ENCODE data around the gene LRMDA. TPM values are rescaled to one million over a fixed set of nuclear protein-coding genes. Genes with fewer than 3 reads are reported as not detected.

Gene LRMDA
- total RNA-seq, 2 experiments from 2014 or later: not detected

DNA sequence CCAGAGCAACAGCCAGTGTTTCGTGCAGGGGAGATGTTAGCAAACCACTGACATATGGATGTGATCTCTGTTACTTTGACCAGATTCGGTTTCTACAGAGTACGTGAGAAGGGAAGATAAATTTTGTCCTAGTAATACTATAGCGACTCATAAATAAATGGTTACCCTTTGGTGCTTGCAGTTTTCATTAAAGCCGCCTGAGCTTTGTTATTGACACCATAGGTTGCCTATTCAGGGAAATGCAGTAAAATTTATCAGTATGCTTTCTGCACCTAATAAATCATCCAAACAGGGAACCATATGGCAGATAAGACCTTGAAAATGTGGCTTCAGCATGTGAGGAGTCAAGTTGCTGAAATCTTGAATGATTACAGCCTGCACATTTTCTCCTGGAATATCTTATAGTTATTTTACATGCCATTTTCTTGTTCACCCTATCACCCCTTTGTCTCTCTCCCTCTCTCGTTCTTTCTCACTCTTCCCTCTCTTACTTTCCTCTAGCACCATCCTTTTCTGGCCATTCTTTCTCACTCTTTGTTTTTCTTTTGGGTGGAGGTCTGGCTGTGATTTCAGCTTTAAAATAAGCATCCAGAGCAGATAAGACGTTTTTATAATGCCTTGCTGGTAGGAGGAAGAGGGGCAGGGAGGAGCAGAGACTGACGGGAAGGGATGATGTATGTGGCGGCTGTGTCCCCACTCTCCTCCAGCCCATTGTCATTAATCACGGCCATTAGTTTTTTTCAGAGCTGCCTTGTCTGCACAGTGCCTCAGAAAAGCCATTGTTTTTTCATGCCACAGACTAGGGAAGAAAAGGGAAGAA lies 182.5 kb downstream of the LRMDA start:
- Histone ChIP-seq H3K36me3 (ENCODE audit: insufficient read depth, low read length) (no peaks in the 10 kb centered on the region), H3K9me3 (ENCODE audit: control insufficient read depth in 1 of 2, insufficient read depth in 1 of 2, low read length in 2 of 2) (no peaks in the 10 kb centered on the region), H3K4me1 (ENCODE audit: insufficient read depth, low read length) (no peaks in the 10 kb centered on the region), H3K27ac (ENCODE audit: low read depth in 1 of 2, low read length in 2 of 2) (no peak overlapping the region), H3K27me3 (ENCODE audit: control insufficient read depth in 1 of 2, insufficient read depth in 2 of 2, low read length in 2 of 2) (peaks cover 4 to 5% of the 10 kb centered on the region in 2 experiments), H3K4me3 (ENCODE audit: low read length) (no peak overlapping the region)
- Mint-ChIP-seq H3K9me3 (no peaks in the 10 kb centered on the region), H3K36me3 (ENCODE audit: low read depth) (no peaks in the 10 kb centered on the region), H3K4me1 (ENCODE audit: low read depth) (no peaks in the 10 kb centered on the region), H3K27ac (no peak overlapping the region), H3K4me3 (no peak overlapping the region), H3K27me3 (peaks cover 36% of the 10 kb centered on the region)
- CTCF ChIA-PET: no interaction called here
- no peak for ATAC-seq (ENCODE audit: poor library complexity)
- POLR2A ChIA-PET: no interaction called here
- no peak for DNase-seq
- intact Hi-C loops (cut with DNase I, micrococcal nuclease): no loop called here
- TF ChIP-seq CTCF (IDR thresholded peaks at IDR 0.05): no peak

DNA sequence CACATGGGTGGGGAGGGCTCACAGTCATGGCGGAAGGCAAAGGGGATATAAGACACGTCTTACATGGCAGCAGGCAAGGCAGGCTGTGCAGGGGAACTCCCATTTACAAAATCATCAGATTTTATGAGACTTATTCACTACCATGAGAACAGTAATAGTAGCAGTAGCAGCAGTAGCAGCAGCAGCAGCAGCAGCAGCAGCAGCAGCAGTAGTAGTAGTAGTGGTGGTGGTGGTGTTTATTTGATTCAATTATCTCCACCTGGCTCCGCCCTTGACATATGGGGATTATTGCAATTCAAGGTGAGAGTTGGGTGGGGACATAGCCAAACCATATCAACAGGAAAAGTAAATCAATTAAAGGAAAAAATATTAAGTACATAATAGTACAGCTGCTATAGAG lies 184.7 kb downstream of the LRMDA start:
- peaks cover 4 to 5% of the 10 kb centered on the region in 2 experiments for H3K27me3 ChIP-seq (ENCODE audit: control insufficient read depth in 1 of 2, insufficient read depth in 2 of 2, low read length in 2 of 2)
- H3K4me1 Mint-ChIP-seq (ENCODE audit: low read depth): no peaks in the 10 kb centered on the region
- CTCF ChIA-PET: no interaction called here
- TF ChIP-seq CTCF (IDR thresholded peaks at IDR 0.05): no peak
- no peak overlapping the region for H3K27ac ChIP-seq (ENCODE audit: low read depth in 1 of 2, low read length in 2 of 2)
- ATAC-seq (ENCODE audit: poor library complexity) (no peak), DNase-seq (no peak)
- H3K4me1 ChIP-seq (ENCODE audit: insufficient read depth, low read length): no peaks in the 10 kb centered on the region
- H3K36me3 Mint-ChIP-seq (ENCODE audit: low read depth): no peaks in the 10 kb centered on the region
- POLR2A ChIA-PET: no interaction called here
- H3K4me3 Mint-ChIP-seq: no peak overlapping the region
- intact Hi-C loops (cut with DNase I, micrococcal nuclease): no loop called here
- peaks cover 29% of the 10 kb centered on the region for H3K27me3 Mint-ChIP-seq
- no peak overlapping the region for H3K4me3 ChIP-seq (ENCODE audit: low read length)
- H3K27ac Mint-ChIP-seq: no peak overlapping the region
- H3K9me3 Mint-ChIP-seq: no peaks in the 10 kb centered on the region
- peaks cover 0 to 3% of the 10 kb centered on the region in 2 experiments for H3K9me3 ChIP-seq (ENCODE audit: control insufficient read depth in 1 of 2, insufficient read depth in 1 of 2, low read length in 2 of 2)
- no peaks in the 10 kb centered on the region for H3K36me3 ChIP-seq (ENCODE audit: insufficient read depth, low read length)

GRCh38 chr10:75616874-75617478 lies 185.6 kb downstream of the LRMDA start:
- no peak overlapping the region for H3K27ac ChIP-seq (ENCODE audit: low read depth in 1 of 2, low read length in 2 of 2)
- TF ChIP-seq CTCF (IDR thresholded peaks at IDR 0.05): no peak
- H3K4me3 ChIP-seq (ENCODE audit: low read length): no peak overlapping the region
- no peaks in the 10 kb centered on the region for H3K36me3 ChIP-seq (ENCODE audit: insufficient read depth, low read length)
- no peaks in the 10 kb centered on the region for H3K4me1 ChIP-seq (ENCODE audit: insufficient read depth, low read length)
- H3K9me3 ChIP-seq (ENCODE audit: control insufficient read depth in 1 of 2, insufficient read depth in 1 of 2, low read length in 2 of 2): peaks cover 0 to 3% of the 10 kb centered on the region in 2 experiments
- no peaks in the 10 kb centered on the region for H3K4me1 Mint-ChIP-seq (ENCODE audit: low read depth)
- H3K27ac Mint-ChIP-seq: no peak overlapping the region
- DNase-seq (no peak), ATAC-seq (ENCODE audit: poor library complexity) (no peak)
- H3K27me3 ChIP-seq (ENCODE audit: control insufficient read depth in 1 of 2, insufficient read depth in 2 of 2, low read length in 2 of 2): peaks cover 4 to 5% of the 10 kb centered on the region in 2 experiments
- H3K4me3 Mint-ChIP-seq: no peak overlapping the region
- CTCF ChIA-PET: no interaction called here
- intact Hi-C loops (cut with DNase I, micrococcal nuclease): no loop called here
- no peaks in the 10 kb centered on the region for H3K36me3 Mint-ChIP-seq (ENCODE audit: low read depth)
- H3K9me3 Mint-ChIP-seq: no peaks in the 10 kb centered on the region
- POLR2A ChIA-PET: no interaction called here
- peaks cover 30% of the 10 kb centered on the region for H3K27me3 Mint-ChIP-seq
